Neutrophil (primary cell): ENCODE measurements around the gene NUFIP1.

ENCODE experiments used
- H3K27ac ChIP-seq: fragments of 200-600 bp; sonication (generic); 2 replicates; pipeline ENCODE4 v1.5.1; 2016; ENCODE audit warnings: mild to moderate bottlenecking, moderate library complexity
- H3K27me3 ChIP-seq: fragments of 200-600 bp; sonication (generic); 2 replicates; pipeline ENCODE4 v1.6.0; 2016; ENCODE audit warnings: mild to moderate bottlenecking
- H3K36me3 ChIP-seq: fragments of 200-600 bp; sonication (generic); 2 replicates; pipeline ENCODE4 v1.5.1; 2017
- H3K4me1 ChIP-seq, 2 experiments: fragments of 200-600 bp in 1 of 2; sonication (generic) in 1 of 2; 1 replicate in 1 of 2; 2 replicates in 1 of 2; pipeline versions ENCODE4 v1.5.1 to v1.6.1; 2013 to 2016; ENCODE audit warnings: low read depth in 1 of 2, low read length in 1 of 2, mild to moderate bottlenecking in 1 of 2, moderate library complexity in 1 of 2; ENCODE audit not compliant: control insufficient read depth in 1 of 2, insufficient read depth in 1 of 2
- H3K4me3 ChIP-seq, 2 experiments: fragments of 200-600 bp in 1 of 2; sonication (generic) in 1 of 2; 1 replicate in 1 of 2; 2 replicates in 1 of 2; pipeline ENCODE4 v1.5.1; 2013 to 2016; ENCODE audit warnings: low read depth in 1 of 2, low read length in 1 of 2, mild to moderate bottlenecking in 1 of 2, moderate library complexity in 1 of 2
- H3K9me3 ChIP-seq: fragments of 200-600 bp; sonication (generic); 2 replicates; pipeline ENCODE4 v1.5.1; 2016
- TF ChIP-seq, protein P1 (sequence below): fragments of 200-600 bp; sonication (generic); IDR thresholded peaks from 2 replicates; pipeline ENCODE4 v1.5.1; 2016; ENCODE audit warnings: antibody characterized with exemption

The NUFIP1 gene

DNA sequence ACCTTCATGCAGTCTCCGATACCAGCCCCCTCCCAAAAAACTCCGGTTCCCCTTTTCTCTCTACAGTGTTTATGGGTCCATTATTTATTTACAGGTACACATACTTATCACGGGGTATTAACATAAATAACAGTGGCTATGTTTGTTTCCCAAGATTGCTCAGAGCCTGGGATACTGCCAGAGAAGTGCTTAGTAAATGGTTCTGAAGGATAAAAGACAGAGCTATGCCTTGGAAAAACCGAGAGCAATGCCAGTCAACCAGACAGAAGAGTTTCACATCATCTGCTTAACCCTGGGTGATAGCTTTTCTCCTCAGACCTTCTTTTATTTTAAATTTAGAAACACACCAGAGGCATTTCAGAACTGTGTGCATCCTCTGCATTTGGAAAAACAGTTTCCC is 61.3 kb downstream of the NUFIP1 start:
- Histone ChIP-seq H3K36me3 (no peaks in the 10 kb centered on the region), H3K27ac (no peak overlapping the region), H3K4me3 (no peak overlapping the region), H3K27me3 (peaks cover 25% of the 10 kb centered on the region), H3K9me3 (no peaks in the 10 kb centered on the region), H3K4me1 (no peaks in the 10 kb centered on the region)
- TF ChIP-seq, protein P1, sequence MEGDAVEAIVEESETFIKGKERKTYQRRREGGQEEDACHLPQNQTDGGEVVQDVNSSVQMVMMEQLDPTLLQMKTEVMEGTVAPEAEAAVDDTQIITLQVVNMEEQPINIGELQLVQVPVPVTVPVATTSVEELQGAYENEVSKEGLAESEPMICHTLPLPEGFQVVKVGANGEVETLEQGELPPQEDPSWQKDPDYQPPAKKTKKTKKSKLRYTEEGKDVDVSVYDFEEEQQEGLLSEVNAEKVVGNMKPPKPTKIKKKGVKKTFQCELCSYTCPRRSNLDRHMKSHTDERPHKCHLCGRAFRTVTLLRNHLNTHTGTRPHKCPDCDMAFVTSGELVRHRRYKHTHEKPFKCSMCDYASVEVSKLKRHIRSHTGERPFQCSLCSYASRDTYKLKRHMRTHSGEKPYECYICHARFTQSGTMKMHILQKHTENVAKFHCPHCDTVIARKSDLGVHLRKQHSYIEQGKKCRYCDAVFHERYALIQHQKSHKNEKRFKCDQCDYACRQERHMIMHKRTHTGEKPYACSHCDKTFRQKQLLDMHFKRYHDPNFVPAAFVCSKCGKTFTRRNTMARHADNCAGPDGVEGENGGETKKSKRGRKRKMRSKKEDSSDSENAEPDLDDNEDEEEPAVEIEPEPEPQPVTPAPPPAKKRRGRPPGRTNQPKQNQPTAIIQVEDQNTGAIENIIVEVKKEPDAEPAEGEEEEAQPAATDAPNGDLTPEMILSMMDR: no peak

GRCh38 chr13:44921931-44922758 is 67.1 kb downstream of the NUFIP1 start:
- Histone ChIP-seq H3K36me3 (no peaks in the 10 kb centered on the region), H3K27me3 (peaks cover 25% of the 10 kb centered on the region), H3K4me3 (no peak overlapping the region), H3K9me3 (no peaks in the 10 kb centered on the region), H3K27ac (no peak overlapping the region), H3K4me1 (peaks cover 8 to 14% of the 10 kb centered on the region in 2 experiments)
- TF ChIP-seq, protein P1: no peak

- H3K4me1 ChIP-seq: peaks cover 8 to 15% of the 10 kb centered on the region in 2 experiments
- no peaks in the 10 kb centered on the region for H3K9me3 ChIP-seq
- peaks cover 24% of the 10 kb centered on the region for H3K27me3 ChIP-seq
- no peaks in the 10 kb centered on the region for H3K36me3 ChIP-seq
- no peak overlapping the region for H3K27ac ChIP-seq
- no peak overlapping the region for H3K4me3 ChIP-seq
- TF ChIP-seq, protein P1: no peak
These were observed 67.9 kb downstream of the NUFIP1 start for GRCh38 chr13:44921246-44921877.

GRCh38 chr13:44920013-44920412 is 69.3 kb downstream of the NUFIP1 start:
- Histone ChIP-seq H3K4me1 (peaks cover 8 to 15% of the 10 kb centered on the region in 2 experiments), H3K36me3 (no peaks in the 10 kb centered on the region), H3K9me3 (no peaks in the 10 kb centered on the region), H3K27me3 (peaks cover 11% of the 10 kb centered on the region), H3K4me3 (no peak overlapping the region), H3K27ac (no peak overlapping the region)
- TF ChIP-seq, protein P1: no peak

GRCh38 chr13:44919104-44919804 is 70.0 kb downstream of the NUFIP1 start:
- Histone ChIP-seq H3K4me1 (peaks cover 8 to 15% of the 10 kb centered on the region in 2 experiments), H3K36me3 (no peaks in the 10 kb centered on the region), H3K27me3 (peaks cover 3% of the 10 kb centered on the region), H3K4me3 (no peak overlapping the region), H3K9me3 (no peaks in the 10 kb centered on the region), H3K27ac (no peak overlapping the region)
- TF ChIP-seq, protein P1: no peak
